Measurements from ENCODE around the gene MACROD2.

Gene MACROD2

GRCh38 chr20:15278041-15278440 is 1282.7 kb downstream of the MACROD2 start:
- DNase-seq (ENCODE audit: low spot score), result no peak

GRCh38 chr20:15287329-15287728 is 1292.0 kb downstream of the MACROD2 start:
- DNase-seq (ENCODE audit: low spot score), result no peak

GRCh38 chr20:15288106-15288505 is 1292.8 kb downstream of the MACROD2 start:
- DNase-seq (ENCODE audit: low spot score), result no peak

- no peak for DNase-seq (ENCODE audit: low spot score)
Observed at GRCh38 chr20:15289337-15289736, 1294.0 kb downstream of the MACROD2 start.

GRCh38 chr20:15292405-15292804 is 1297.1 kb downstream of the MACROD2 start:
- no peak for DNase-seq (ENCODE audit: low spot score)

- no peak for DNase-seq (ENCODE audit: low spot score)
Observed at GRCh38 chr20:15296422-15296821, 1301.1 kb downstream of the MACROD2 start.

- DNase-seq (ENCODE audit: low spot score), result no peak
Observed at GRCh38 chr20:15297059-15297875, 1302.0 kb downstream of the MACROD2 start.

- no peak for DNase-seq (ENCODE audit: low spot score)
Observed at GRCh38 chr20:15302075-15302474, 1306.8 kb downstream of the MACROD2 start.

GRCh38 chr20:15310361-15310760 is 1315.0 kb downstream of the MACROD2 start:
- no peak for DNase-seq (ENCODE audit: low spot score)

GRCh38 chr20:15316556-15316955 is 1321.2 kb downstream of the MACROD2 start:
- no peak for DNase-seq (ENCODE audit: low spot score)

GRCh38 chr20:15317546-15318232 is 1322.4 kb downstream of the MACROD2 start:
- no peak for DNase-seq (ENCODE audit: low spot score)

GRCh38 chr20:15318682-15319081 is 1323.4 kb downstream of the MACROD2 start:
- no peak for DNase-seq (ENCODE audit: low spot score)

GRCh38 chr20:15319439-15319838 is 1324.1 kb downstream of the MACROD2 start:
- DNase-seq (ENCODE audit: low spot score), result no peak

- no peak for DNase-seq (ENCODE audit: low spot score)
Observed at GRCh38 chr20:15320941-15321340, 1325.6 kb downstream of the MACROD2 start.

- no peak for DNase-seq (ENCODE audit: low spot score)
Observed at GRCh38 chr20:15327123-15327522, 1331.8 kb downstream of the MACROD2 start.

GRCh38 chr20:15328084-15328483 is 1332.8 kb downstream of the MACROD2 start:
- no peak for DNase-seq (ENCODE audit: low spot score)

- no peak for DNase-seq (ENCODE audit: low spot score)
Observed at GRCh38 chr20:15332711-15333160, 1337.4 kb downstream of the MACROD2 start.

- no peak for DNase-seq (ENCODE audit: low spot score)
Observed at GRCh38 chr20:15333170-15333569, 1337.9 kb downstream of the MACROD2 start.

- DNase-seq (ENCODE audit: low spot score), result no peak
Observed at GRCh38 chr20:15336011-15336410, 1340.7 kb downstream of the MACROD2 start.

GRCh38 chr20:15336536-15336935 is 1341.2 kb downstream of the MACROD2 start:
- no peak for DNase-seq (ENCODE audit: low spot score)

GRCh38 chr20:15339264-15339663 is 1343.9 kb downstream of the MACROD2 start:
- DNase-seq (ENCODE audit: low spot score), result no peak

GRCh38 chr20:15342991-15343523 is 1347.7 kb downstream of the MACROD2 start:
- DNase-seq (ENCODE audit: low spot score), result no peak

GRCh38 chr20:15345287-15345686 is 1350.0 kb downstream of the MACROD2 start:
- no peak for DNase-seq (ENCODE audit: low spot score)
